ENCODE results near the gene LAMA4. TPM values are rescaled to one million over a fixed set of nuclear protein-coding genes. Genes with fewer than 3 reads are reported as not detected.

LAMA4 gene
- polyA plus RNA-seq, 4 donors: 80.0 to 94.0 (median 89.8) TPM

DNA sequence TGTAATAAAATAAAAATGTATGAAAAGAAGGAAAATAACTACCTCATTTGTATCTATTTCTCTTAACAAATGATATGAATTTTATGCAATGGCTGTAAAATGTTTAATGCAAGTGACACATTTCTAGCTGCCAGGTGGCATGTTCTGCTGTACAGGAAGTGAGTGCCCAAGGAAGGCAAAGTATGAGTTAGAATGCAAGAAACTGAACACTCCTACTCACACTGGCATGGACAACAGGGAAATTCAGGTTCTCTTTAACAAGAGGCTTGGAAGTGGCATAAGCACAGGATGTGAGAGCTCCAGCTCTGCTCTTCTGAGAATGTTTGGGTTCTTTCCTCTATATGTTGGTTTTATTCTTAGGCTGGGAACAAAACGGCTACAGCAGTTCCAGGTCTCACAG lies 20.4 kb upstream of the LAMA4 start:
- DNase-seq (ENCODE audit: low read depth in 4 of 4, low spot score in 3 of 4): no peak

DNA sequence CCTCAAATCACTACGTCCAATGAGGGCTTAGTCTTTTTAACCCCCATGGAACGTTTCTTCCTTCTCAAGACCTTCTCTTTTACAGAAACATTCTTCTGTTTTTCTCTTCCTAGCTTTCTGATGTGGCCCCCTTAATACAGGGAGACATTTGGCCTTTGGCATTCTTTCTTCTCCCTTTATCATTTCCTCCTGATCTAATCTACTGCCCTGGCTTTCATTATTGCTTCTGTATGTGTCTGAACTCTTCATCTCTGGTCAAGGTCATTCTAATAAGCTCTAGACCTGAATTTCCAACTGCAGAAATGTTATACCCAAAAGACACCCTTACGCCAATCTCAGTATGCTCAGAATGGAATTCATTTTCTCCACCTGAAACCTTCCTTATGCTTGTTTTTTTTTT lies 18.4 kb upstream of the LAMA4 start:
- DNase-seq (ENCODE audit: low read depth in 4 of 4, low spot score in 3 of 4): no peak

DNA sequence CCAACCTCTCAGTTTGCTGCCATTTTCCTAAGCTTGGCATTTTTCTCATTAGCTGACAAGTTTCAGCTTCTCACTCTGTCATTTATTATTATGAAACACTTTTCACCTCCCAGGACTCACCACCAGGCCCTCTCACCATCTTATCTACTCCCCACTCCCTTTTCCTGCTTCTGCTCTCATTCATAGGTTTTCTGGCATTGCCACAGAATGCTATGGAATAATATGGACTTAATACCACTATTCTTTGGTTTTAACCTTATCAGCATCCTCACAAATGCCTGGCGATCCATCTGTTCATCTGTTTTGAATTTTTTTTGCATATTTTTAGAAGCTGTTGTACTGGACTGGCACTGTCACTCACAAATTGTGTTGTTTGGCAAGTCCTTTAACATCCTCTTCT lies 16.4 kb upstream of the LAMA4 start:
- DNase-seq (ENCODE audit: low read depth in 4 of 4, low spot score in 3 of 4): no peak

DNA sequence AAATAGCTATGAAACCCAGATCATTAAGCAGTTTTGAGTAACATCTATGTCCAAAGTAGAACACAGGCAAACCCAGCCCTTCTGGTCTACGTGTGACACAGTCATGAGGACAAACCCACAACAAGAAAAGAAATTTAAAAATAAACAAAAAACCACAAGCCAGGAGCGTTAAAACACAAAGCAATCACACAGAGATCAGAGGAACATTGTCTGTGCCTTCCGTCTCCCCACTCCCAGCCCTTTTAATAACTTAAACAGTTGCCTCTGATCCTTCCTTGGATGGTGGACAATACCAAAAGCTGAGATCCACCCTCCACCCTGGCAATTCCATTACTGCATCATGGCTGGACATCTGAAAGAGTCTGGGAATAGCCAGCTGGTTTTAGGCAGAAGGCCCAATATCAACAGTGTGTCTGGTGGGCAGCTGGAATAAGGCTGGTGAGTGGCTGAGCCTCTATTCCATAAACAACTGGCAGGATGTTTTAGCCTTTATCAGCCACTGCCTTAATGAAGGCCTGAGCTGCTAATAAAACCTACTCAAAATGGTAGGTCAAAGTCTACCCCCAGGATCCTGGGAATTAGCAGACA lies 15.7 kb upstream of the LAMA4 start:
- DNase-seq (ENCODE audit: low read depth in 4 of 4, low spot score in 3 of 4): no peak

DNA sequence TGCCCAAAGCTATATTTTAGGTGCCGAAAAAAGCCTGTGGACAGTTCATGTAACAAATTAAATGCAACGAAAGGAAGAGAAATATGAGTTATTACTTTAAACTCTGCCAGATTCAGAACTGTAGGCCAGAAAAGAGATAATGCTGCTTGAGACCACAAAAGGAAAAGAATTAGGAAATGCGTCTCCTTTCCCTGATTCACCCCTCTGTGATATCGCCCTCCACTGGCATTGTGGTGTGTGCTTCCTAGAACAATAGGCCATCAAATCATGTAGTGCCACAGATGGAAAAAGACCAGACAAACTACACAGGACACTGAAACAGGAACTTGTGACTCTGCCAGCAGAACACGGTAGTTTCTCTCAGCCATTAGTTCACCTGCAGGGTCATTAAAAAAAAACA lies 14.7 kb upstream of the LAMA4 start:
- DNase-seq (ENCODE audit: low read depth in 4 of 4, low spot score in 3 of 4): no peak

DNA sequence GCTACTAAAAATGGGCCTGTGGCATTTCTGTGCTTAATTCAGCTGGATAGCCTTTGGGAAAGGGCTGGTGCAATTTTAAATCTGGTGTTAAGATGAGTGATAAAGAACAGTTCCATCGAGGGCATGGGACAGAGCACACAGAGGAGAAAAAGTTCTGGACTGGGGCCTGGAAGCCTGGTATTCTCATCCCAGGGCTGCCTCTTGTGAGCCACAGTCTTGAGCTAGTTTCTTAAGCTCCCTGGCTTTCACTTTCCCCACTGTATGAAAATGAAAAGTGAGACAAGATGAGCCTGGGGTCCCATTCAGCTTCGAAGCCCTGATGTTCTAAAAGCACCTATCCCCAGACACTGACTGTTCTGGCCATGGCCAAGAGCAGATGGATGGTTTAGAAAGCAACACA lies 14.3 kb upstream of the LAMA4 start:
- DNase-seq (ENCODE audit: low read depth in 4 of 4, low spot score in 3 of 4): no peak

DNA sequence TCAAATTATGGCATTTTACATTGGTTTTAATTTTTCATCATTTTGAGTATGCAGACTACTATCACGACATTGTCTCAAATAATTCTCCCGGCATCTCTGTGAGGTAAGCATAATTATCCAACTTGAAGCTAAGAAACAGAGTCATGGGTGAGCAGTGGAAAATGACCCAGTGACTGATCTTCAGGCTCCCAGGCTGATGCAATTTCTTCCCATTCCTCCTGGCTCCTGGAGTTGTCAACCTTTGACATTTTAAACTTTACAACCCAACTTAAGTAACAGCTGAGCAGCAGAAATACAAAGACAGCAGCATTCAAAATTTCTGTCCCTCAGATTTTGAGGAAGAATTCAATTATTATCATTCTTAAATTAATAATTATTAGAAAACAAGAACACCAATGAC lies 13.7 kb upstream of the LAMA4 start:
- DNase-seq (ENCODE audit: low read depth in 4 of 4, low spot score in 3 of 4): no peak

DNA sequence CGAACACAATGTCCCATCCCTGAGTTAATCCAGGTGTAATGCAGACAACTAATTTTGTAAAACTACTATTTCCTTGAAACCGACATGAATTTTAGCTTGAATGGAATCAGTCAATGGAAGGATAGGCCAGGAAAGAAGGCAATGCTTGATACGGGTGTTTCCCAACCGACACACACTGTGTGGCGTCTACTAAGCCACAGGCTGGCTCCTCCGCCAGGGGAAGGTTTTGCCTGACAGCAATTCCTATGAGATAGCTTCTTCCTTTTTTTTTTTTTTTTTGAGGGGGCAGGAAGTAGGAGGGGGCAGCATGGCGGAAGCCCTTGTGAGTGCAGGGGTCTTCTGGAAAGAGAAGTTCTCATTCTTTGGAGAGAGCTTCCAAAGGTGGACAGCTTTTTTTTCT lies 12.0 kb upstream of the LAMA4 start:
- DNase-seq (ENCODE audit: low read depth in 4 of 4, low spot score in 3 of 4): no peak

DNA sequence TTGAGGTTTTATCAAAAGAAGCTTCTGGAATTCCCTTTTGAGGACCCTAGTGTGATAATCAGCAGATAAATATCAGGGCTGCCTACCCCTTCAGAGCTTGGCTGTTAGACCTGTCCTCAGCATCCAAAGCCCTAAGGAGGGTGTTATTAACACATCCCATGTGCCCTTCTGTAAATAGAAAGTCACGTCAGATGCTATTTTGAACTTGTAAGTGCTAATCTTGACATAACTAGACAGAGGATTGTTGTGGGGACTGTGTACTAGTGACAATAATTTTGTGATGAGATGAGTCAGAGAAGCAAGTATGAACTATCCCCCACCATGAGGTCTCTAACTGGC lies 4.9 kb upstream of the LAMA4 start:
- no peak for DNase-seq (ENCODE audit: low read depth in 4 of 4, low spot score in 3 of 4)

DNA sequence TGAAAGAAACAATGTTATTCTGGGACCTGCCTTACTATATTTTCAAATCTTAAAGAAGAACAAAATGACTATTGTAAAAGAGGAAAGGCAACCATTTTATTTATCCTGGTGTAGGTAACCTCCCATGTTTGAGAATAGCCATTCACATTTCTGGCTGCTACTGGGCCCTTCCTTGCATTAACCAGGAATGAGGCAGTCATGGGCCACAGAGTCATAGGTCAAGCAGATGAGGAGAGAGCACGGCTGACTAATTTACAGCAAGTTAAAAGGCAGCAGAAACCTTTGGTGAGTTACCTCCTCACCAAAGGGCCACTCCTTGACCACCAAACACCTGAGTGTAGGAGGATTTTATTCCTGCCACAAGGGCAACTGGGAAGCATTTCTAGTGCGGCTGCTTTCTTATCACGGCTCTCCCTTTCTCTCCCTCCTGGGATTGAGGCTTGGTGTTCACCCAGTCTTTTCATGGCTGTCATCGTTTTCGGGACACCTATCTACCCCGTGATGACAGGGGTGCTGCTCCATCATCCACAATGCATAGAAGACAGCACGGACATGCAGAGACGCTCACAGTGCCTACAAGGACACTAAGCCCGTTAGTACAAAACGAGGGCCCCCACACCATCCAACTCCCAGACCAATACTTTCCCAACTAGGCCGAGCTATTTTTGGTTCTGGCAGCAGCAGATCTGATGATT lies 4.4 kb upstream of the LAMA4 start:
- no peak for DNase-seq (ENCODE audit: low read depth in 4 of 4, low spot score in 3 of 4)

DNA sequence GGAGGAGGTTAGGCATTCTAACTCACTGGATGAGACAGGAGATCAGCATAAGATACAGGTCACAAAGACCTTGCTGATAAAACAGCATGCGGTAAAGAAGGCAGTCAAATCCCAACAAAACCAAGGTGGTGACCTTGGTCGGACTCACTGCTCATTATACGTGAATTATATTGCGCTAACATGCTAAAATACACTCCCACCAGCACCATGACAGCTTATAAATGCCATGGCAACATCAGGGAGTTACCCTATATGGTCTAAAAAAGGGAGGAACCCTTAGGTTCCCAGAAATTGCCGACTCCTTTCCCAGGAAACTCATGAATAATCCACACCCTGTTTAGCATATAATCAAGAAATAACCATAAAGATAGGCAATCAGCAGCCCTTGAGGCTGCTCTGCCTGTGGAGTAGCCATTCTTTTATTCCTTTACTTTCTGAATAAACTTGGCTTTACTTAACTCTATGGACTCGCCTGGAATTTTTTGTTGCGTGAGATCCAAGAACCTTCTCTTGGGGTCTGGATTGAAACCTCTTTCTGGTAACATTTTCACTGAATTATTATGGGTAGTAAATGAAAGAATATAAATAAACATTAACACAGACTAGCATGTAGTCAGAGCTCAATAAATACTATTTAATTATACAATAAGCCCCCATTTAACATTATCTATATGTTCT lies 3.0 kb upstream of the LAMA4 start:
- no peak for DNase-seq (ENCODE audit: low read depth in 4 of 4, low spot score in 3 of 4)

DNA sequence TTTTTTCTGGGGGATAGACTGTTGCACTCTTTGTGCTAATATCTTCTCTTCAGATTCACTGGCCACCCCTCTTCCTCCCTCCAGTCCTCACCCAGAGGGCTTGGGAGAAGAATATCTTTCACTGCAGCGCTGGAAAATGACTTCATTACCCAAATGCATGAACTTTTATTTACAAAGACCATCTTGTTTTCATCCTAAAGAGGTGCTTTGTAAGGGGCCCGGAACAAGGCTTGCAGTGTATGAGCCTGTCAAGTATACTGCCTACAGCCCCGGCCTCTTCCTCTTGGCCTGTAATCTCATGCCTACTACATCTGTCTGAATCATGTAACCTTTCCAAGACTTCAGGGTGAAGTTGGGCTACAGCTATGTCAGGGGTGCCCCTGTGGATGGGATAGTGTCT lies 554 bp upstream of the LAMA4 start:
- no peak for DNase-seq (ENCODE audit: low read depth in 4 of 4, low spot score in 3 of 4)

DNA sequence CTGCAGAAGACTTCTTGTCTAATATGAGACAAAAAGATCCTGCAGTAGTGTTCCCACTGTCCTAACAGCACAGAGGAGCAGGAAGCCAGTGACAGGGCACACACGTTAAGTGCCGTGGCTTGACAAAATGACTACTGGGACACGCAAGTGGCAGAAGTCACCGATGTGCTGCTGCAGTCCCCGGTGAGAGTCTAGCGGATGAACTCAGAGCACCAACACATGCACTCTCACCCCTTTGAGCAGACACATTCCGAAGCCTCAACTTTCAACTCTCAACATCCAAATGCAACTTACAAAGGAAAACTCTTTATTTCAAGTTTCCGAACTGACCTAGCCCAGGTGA lies 898 bp downstream of the LAMA4 start:
- DNase-seq (ENCODE audit: low read depth in 4 of 4, low spot score in 3 of 4): no peak

DNA sequence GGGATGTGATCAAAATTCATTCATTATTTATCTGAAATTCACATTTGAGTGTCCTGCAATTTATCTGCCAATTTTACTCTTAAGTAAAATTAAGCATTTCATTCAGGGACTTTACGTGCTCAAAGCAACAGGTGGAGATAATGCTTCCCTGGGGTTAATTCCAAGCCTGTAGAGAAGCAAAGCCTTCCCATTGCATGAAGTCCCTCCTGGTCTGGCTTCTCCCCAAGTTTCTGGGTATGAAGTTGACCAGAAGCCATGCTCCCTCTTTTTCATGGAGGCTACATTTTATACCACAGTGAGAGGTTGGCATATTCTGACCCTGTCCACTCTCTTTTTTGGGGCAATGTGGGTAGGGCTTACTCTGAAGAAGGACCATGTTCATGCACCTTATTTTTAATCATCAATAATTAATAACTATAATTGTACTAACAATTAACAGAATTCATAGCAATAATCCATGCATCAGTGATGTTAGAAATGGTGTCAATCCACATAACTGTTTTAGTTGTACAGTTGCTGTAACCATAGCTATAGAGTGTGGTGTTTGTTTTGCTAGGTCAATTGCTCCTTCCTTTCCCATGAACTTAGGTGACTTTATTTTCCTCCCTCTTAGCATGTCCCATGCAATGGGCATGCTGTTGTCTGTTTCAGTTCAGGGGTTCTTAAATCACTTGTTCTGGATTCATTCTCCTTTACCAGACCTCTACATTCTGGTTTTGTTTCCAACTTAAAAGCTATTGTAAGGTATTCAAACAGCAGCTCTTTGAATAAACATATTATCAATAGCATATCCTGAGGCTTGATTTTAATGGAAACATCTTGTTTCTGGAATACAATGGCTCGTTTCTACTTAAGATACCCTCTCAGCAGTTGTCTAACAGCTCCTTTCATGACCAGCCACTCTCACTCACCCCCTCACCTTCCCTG lies 1.5 kb downstream of the LAMA4 start:
- DNase-seq (ENCODE audit: low read depth in 4 of 4, low spot score in 3 of 4): no peak

DNA sequence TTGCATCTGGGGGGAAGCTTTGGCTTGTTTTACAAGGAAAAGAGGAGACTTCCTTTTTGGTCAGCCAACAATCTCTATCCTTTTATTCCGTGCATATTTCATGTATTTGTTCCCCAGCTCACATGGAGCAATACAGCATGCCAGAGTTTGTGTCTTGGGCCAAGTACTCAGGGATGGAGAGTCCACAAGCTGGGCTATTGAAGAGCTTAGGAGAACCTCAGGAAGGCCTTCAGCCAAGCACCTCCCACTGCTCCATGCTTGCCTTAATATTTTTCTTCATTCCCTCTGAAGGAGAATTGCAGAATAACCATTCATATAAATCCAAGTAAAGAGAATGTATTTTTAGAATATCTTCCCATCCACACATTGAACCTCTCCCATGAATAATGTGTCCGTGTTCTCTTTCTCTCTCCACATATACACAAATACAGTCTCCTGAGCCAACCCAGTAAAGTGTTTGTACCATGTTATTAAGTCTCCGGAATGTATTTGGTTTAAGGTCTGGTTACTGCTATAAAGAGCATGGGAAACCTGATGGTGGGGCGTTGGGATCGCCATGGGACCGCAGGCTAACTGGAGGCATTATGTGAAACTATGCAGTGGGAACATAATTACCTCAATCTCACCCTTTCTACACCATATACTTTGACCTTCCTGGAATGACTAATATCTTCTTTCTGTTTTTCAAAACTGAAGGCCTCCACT lies 3.0 kb downstream of the LAMA4 start:
- DNase-seq (ENCODE audit: low read depth in 4 of 4, low spot score in 3 of 4): no peak

DNA sequence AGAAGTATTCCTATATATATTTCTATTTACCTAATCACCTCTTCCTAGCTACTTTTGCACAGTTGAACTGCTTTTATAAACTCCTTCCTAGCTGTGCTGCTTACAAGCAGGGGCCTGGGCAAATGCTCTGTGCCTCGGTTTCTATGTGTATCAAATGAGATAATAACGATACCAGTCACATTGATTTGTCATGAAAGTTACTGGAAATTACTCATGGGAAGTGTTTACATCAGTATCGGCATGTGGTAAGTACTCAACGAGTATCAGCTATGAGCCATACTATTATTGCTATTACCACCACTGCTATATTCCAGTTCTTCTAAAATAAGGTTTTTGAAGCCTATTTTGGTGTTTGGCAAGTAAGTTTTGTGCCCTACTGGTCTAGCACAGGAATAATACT lies 4.9 kb downstream of the LAMA4 start:
- no peak for DNase-seq (ENCODE audit: low read depth in 4 of 4, low spot score in 3 of 4)

DNA sequence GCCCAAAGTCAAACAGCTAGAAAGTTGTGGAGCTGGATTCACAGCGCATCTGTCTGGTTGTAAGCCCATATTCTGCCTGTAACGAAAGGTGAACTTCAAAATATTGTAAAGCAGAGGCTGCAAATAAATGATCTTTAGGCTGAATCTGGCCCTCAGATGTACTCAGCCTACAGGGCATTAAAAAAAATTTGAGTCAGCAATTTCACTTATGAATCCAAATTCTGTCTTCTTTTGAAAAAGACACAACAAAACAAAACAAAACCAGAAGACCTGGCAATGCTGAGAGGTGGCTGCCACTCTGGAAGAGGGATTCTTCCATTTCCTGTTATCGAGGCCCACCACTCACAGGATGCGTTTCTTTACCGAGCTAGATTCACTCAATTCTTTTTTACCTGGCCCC lies 7.1 kb downstream of the LAMA4 start:
- DNase-seq (ENCODE audit: low read depth in 4 of 4, low spot score in 3 of 4): no peak

DNA sequence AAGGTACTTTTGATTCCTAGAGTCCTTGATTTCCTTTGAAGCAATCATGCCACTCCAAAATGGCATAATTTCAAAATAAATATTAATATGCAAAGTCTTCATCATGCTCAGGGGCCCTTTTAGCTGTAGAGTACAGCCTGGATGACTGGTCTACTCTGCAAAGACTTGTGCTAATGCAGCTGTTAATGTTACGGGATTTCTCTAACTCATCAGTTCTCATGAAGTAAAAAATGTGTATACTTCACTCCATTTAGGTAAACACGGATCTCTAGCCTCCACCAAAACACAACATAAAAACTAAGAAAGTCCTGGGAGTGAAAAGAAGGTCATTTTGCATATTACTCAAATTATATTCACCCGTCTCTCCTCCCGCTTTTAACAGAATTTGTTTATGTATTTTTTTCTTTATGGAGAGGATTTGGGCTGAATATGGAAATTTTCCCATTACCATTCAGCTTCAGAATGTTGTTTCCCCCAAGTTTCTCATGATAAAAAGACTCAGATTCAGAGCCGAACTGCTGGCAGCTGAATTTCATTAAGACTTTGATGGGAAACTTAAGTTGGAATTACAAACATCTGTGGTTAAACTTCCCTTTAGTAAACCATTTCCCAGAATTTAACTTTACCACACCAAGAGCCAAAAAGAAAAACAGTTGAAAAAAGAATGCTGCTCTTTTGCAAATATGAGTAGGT lies 8.7 kb downstream of the LAMA4 start:
- DNase-seq (ENCODE audit: low read depth in 4 of 4, low spot score in 3 of 4): no peak

DNA sequence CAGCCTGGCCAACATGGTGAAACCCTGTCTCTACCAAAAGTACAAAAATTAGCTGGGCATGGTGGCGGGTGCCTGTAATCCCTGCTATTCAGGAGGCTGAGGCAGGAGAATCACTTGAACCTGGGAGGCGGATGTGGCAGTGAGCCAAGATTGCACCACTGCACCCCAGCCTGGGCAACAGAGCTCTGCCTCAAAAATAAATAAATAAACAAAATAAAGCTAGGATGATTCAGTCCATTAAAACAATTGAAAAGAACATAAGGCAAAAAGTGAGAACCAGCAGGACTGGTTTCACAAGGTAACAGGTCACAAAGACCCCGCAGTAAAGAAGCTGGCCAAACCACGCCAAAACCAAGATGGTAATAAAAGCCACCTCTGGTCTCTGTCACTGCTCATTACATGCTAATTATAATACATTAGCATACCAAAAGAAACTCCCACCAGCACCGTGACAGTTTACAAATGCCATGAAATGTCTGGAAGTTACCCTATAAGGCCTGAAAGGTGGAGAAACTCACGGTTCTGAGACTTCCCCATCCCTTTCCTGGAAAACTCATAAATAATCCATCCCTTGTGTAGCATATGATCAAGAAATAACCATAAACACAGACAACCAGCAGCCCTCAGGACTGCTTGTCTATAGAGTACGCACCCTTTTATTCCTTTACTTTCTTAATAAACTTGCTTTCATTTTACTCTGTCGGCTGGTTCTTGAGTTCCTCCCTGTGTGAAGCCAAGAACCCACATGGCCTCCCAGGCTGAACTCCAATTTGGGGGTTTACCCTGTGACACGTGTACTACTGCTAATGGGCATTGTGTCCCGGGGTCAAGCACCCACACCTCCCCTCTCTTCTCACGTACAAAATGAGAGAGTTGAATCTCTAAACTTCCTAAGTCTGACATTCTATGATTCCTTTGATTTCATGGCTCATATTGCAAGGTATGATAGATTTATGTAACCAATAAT lies 10.2 kb downstream of the LAMA4 start:
- no peak for DNase-seq (ENCODE audit: low read depth in 4 of 4, low spot score in 3 of 4)
